SU-DHL-6 (cell line): ENCODE results near the gene TUBGCP6.

Source experiments
- H2AFZ ChIP-seq: fragments of 200-600 bp; sonication (generic); 2 replicates; pipeline ENCODE4 v1.6.1; 2014; ENCODE audit warnings: low read depth, mild to moderate bottlenecking, moderate library complexity, mixed read lengths, antibody characterized with exemption, low read length; ENCODE audit not compliant: severe bottlenecking
- H3F3A ChIP-seq: fragments of 200-600 bp; shearing (Covaris generic); 2 replicates; pipeline ENCODE4 v1.6.0; 2016; ENCODE audit warnings: antibody characterized with exemption, mild to moderate bottlenecking; ENCODE audit not compliant: insufficient read depth
- H3K27ac ChIP-seq: fragments of 200-600 bp; sonication (generic); 2 replicates; pipeline ENCODE4 v1.5.1; 2016; ENCODE audit warnings: low read depth, mild to moderate bottlenecking, low read length, moderate library complexity, mixed read lengths
- H3K27me3 ChIP-seq: fragments of 200-600 bp; sonication (generic), shearing (Covaris generic); 2 replicates; pipeline ENCODE4 v1.6.0; 2014; ENCODE audit warnings: mild to moderate bottlenecking, low read length
- H3K36me3 ChIP-seq: fragments of 200-600 bp; sonication (generic); 2 replicates; pipeline ENCODE4 v1.6.1; 2014; ENCODE audit warnings: mild to moderate bottlenecking, low read length, mixed read lengths
- H3K4me2 ChIP-seq: fragments of 300-600, 200-600 bp; shearing (Covaris generic), sonication (generic); 2 replicates; pipeline ENCODE4 v1.6.0; 2014; ENCODE audit warnings: low read length, low read depth, mild to moderate bottlenecking; ENCODE audit not compliant: poor library complexity, severe bottlenecking
- H3K4me3 ChIP-seq: fragments of 200-600 bp; sonication (generic); 2 replicates; pipeline ENCODE4 v1.5.1; 2014; ENCODE audit warnings: antibody characterized with exemption, low read length, mild to moderate bottlenecking, mixed read lengths; ENCODE audit not compliant: insufficient read depth, poor library complexity, severe bottlenecking
- H3K79me2 ChIP-seq: fragments of 200-600 bp; sonication (generic); 2 replicates; pipeline ENCODE4 v1.6.1; 2014; ENCODE audit warnings: mild to moderate bottlenecking, low read length, moderate library complexity; ENCODE audit not compliant: insufficient read depth
- H3K9ac ChIP-seq: fragments of 200-600 bp; sonication (generic); 2 replicates; pipeline ENCODE4 v1.7.0; 2014; ENCODE audit warnings: mild to moderate bottlenecking, low read length
- H3K9me2 ChIP-seq: fragments of 200-600 bp; sonication (generic); replicated peaks from 2 replicates; pipeline ENCODE4 v1.6.1; 2014; ENCODE audit warnings: low read length; ENCODE audit not compliant: insufficient read depth
- H3K9me3 ChIP-seq: fragments of 200-600 bp; sonication (generic); 2 replicates; pipeline ENCODE4 v1.6.1; 2014; ENCODE audit warnings: low read length, mixed read lengths; ENCODE audit not compliant: insufficient read depth
- H4K20me1 ChIP-seq: fragments of 200-600 bp; sonication (generic); 2 replicates; pipeline ENCODE4 v1.6.1; 2014; ENCODE audit warnings: low read depth, mild to moderate bottlenecking, antibody characterized with exemption, low read length, moderate library complexity, mixed read lengths
- EZH2phosphoT487 ChIP-seq: fragments of 200-600 bp; sonication (generic), shearing (Covaris generic); conservative IDR thresholded peaks from 2 replicates; pipeline ENCODE4 v1.6.1; 2018; ENCODE audit warnings: mild to moderate bottlenecking, antibody characterized with exemption, low read length, moderate library complexity, mixed read lengths
- TF ChIP-seq, protein P1 (sequence below): fragments of 200-600 bp; sonication (generic); IDR thresholded peaks from one replicate; pipeline ENCODE4 v1.5.1; 2017; ENCODE audit warnings: antibody characterized with exemption, mild to moderate bottlenecking, low read length, moderate library complexity; ENCODE audit not compliant: insufficient read depth, poor library complexity, severe bottlenecking

Gene TUBGCP6

DNA sequence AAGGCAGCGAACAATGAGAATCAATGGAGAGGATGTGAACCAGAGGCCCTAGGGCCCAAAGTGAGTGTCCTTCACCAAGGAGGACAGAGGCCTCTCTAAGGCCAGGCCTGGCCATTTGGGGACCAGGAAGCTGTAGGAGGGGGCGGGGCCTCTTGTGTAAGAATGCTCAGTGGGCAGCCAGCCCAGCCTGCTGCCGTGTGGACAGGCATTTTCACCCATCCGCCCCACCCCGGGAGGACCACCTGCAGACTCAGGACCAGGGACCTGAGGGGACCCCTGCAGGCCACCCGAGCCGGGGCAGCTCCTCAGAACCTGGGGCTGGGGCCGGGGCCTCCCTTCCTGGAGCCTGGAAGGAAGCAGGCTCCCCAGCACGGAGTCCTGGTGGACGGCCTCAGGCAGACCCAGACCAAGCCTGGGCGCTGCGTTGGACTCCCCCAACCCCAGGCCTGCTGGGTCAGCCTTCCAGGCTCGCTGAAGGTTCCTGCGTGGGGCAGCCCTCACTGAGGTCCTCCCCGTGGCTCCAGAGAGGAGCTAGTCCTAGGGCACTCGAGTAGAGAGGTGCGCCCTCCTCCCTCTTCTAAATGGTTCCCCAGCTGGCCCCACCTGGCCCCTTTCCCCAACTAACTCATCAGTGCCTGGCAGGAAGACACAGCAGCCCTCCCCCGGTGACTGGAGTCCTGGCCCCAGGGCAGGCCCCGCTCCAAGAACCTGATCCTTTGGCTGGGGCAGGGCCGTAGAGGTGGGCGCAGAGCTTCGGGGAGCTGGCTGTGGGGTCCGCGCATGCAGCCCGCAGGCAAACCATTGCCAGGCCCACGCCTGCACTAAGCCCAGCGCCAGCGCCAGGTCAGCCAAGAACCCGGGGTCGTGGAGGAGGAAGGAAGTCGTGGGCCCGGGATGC is 60.6 kb downstream of the TUBGCP6 start:
- no peak for TF ChIP-seq EZH2phosphoT487
- TF ChIP-seq, protein P1, sequence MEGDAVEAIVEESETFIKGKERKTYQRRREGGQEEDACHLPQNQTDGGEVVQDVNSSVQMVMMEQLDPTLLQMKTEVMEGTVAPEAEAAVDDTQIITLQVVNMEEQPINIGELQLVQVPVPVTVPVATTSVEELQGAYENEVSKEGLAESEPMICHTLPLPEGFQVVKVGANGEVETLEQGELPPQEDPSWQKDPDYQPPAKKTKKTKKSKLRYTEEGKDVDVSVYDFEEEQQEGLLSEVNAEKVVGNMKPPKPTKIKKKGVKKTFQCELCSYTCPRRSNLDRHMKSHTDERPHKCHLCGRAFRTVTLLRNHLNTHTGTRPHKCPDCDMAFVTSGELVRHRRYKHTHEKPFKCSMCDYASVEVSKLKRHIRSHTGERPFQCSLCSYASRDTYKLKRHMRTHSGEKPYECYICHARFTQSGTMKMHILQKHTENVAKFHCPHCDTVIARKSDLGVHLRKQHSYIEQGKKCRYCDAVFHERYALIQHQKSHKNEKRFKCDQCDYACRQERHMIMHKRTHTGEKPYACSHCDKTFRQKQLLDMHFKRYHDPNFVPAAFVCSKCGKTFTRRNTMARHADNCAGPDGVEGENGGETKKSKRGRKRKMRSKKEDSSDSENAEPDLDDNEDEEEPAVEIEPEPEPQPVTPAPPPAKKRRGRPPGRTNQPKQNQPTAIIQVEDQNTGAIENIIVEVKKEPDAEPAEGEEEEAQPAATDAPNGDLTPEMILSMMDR = no peak
- Histone ChIP-seq H3K4me2 (peak overlapping the region; percentile 90), H3K79me2 (peaks cover 24% of the 10 kb centered on the region), H3K9me3 (no peaks in the 10 kb centered on the region), H2AFZ (no peak overlapping the region), H3K9me2 (no peaks in the 10 kb centered on the region), H3F3A (peaks cover 24% of the 10 kb centered on the region), H3K36me3 (no peaks in the 10 kb centered on the region), H3K9ac (peak overlapping the region; percentile 66; the same call in 1 of the 2 replicates), H3K4me3 (peak overlapping the region; percentile 58), H3K27me3 (no peaks in the 10 kb centered on the region), H4K20me1 (no peaks in the 10 kb centered on the region), H3K27ac (no peak overlapping the region)

DNA sequence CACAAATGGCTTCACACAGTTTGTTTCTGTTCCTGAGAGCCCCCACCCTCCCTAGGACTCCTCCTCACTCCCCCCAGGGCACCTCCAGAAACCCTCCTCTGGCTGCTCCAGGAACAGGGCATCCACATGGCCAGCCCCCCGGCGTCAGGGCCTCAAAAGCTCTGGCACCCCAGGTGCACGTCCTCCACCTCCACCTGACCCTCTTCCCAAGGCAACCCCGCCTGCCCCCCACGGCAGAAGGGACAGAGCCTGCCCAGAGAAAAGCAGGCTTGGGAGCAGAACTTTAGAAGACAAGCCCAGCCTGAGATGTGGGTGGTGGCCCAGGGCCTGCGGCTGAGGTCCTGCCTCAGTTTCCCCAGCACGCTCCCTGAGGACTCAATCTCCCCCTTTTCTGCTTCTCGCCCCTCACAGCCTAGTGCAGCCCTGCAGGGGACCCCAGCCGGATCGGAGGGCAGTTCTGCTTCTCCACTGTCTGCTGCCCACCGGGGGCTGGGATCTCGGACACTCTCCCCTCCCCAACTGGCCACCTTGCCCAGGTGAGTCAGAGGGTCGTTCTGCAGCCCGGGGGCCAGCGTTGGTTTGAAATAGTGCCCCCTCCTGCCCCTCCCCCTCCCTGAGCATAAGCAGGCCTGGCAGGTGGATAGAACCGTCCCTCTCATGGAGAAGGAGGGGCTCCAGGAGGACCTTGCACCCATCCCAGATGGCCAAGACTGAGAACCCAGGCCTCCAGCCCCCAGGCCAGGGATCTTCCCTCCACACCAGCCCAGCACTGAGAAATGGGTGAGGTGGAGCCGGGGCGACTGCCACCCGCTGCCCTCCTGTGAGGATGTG is 61.5 kb downstream of the TUBGCP6 start:
- H3F3A ChIP-seq = peaks cover 15% of the 10 kb centered on the region
- H3K36me3 ChIP-seq = no peaks in the 10 kb centered on the region
- no peaks in the 10 kb centered on the region for H3K9me2 ChIP-seq
- no peak overlapping the region for H2AFZ ChIP-seq
- H3K9me3 ChIP-seq = no peaks in the 10 kb centered on the region
- TF ChIP-seq EZH2phosphoT487 = no peak
- TF ChIP-seq, protein P1 = no peak
- H3K9ac ChIP-seq = no peak overlapping the region
- H3K79me2 ChIP-seq = peaks cover 18% of the 10 kb centered on the region
- no peak overlapping the region for H3K4me2 ChIP-seq
- no peak overlapping the region for H3K27ac ChIP-seq
- no peaks in the 10 kb centered on the region for H3K27me3 ChIP-seq
- H3K4me3 ChIP-seq = no peak overlapping the region
- H4K20me1 ChIP-seq = no peaks in the 10 kb centered on the region

DNA sequence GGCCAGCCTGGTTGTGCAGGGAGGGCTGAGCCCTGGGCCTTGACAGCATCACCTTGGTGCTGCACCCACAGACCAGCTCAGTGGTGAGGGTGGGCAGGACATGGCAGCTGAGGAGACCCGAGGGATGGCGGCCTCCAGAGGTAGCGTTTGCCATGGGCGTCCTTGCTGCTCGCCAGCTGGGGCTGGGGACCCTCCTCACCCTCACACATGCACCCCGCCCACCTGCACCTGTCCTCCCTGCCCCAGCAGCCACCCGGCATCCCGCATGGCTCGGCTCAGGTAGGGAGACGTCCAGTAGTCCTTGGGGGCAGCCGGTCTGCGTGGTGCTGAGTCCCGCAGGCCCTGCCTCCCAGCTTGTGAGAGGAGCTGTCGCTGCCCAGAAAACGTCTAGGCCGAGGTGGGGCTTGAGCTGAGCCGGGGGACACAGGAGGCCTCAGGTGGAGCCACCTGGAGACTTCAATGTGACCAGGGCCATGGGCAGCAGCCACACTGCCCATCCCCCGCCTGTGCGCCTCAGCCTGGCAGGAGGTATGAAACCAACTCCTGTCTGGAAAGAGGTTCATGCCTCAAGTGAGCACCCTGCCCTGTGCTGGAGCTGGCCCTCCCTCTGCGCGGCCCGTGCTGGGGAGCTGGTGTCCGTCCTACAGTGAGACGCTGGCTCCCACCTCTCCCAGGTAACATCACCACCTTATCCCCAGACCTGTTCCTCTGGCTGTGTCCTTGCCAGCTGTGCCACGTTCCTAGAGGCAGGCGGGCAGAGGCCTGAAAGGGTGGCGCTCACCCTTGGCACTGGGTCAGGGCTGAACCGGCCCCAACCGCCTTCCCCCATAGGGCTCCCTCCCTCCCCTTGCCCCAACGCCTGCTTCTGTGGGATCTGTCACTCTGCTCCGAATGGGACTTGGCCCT is 62.4 kb downstream of the TUBGCP6 start:
- H3K4me2 ChIP-seq = no peak overlapping the region
- H3K36me3 ChIP-seq = no peaks in the 10 kb centered on the region
- H3K9ac ChIP-seq = no peak overlapping the region
- H3K4me3 ChIP-seq = no peak overlapping the region
- H3K9me2 ChIP-seq = no peaks in the 10 kb centered on the region
- H4K20me1 ChIP-seq = no peaks in the 10 kb centered on the region
- H3K79me2 ChIP-seq = peaks cover 14% of the 10 kb centered on the region
- peaks cover 9% of the 10 kb centered on the region for H3F3A ChIP-seq
- H2AFZ ChIP-seq = no peak overlapping the region
- H3K9me3 ChIP-seq = no peaks in the 10 kb centered on the region
- no peak for TF ChIP-seq EZH2phosphoT487
- TF ChIP-seq, protein P1 = no peak
- H3K27ac ChIP-seq = no peak overlapping the region
- H3K27me3 ChIP-seq = no peaks in the 10 kb centered on the region
